ENCODE measurements around the gene IRF2. TPM values are rescaled to one million over a fixed set of nuclear protein-coding genes. Genes with fewer than 3 reads are reported as not detected.

IRF2 gene
- polyA plus RNA-seq, 2 of the 4 experiments (the other 2 are of a cell fraction) = 11.0 to 23.5 TPM

- ATAC-seq = no peak
- Histone ChIP-seq H3K4me1 (peaks cover 18% of the 10 kb centered on the region), H3K27ac (no peak overlapping the region), H3K4me3 (no peak overlapping the region), H3K9me3 (no peaks in the 10 kb centered on the region), H3K4me2 (no peak overlapping the region)
- 98% methylated on average over 6 of the region's 6 CpGs for WGBS (ENCODE audit: missing lambda C conversion rate)
- no peak for TF ChIP-seq RNF2 (IDR thresholded peaks at IDR 0.05; ENCODE audit: borderline replicate concordance, low read depth)
- TF ChIP-seq POLR2A (IDR thresholded peaks at IDR 0.05; ENCODE audit: low read length) = no peak
- no peak for TF ChIP-seq EHMT2 (IDR thresholded peaks at IDR 0.05; ENCODE audit: low read depth)
- TF ChIP-seq MYC (IDR thresholded peaks at IDR 0.05; ENCODE audit: borderline replicate concordance, low read length) = no peak
- TF ChIP-seq, protein P1, sequence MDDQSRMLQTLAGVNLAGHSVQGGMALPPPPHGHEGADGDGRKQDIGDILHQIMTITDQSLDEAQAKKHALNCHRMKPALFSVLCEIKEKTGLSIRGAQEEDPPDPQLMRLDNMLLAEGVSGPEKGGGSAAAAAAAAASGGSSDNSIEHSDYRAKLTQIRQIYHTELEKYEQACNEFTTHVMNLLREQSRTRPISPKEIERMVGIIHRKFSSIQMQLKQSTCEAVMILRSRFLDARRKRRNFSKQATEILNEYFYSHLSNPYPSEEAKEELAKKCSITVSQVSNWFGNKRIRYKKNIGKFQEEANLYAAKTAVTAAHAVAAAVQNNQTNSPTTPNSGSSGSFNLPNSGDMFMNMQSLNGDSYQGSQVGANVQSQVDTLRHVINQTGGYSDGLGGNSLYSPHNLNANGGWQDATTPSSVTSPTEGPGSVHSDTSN (IDR thresholded peaks at IDR 0.05) = no peak
- no peak for TF ChIP-seq NFE2L2 (conservative IDR thresholded peaks at IDR 0.05; ENCODE audit: low read length)
- no peak for TF ChIP-seq BHLHE40 (IDR thresholded peaks at IDR 0.05; ENCODE audit: low read depth, low read length)
- TF ChIP-seq, protein P2, sequence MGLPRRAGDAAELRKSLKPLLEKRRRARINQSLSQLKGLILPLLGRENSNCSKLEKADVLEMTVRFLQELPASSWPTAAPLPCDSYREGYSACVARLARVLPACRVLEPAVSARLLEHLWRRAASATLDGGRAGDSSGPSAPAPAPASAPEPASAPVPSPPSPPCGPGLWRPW (IDR thresholded peaks at IDR 0.05) = no peak
- no peak for DNase-seq (ENCODE audit: low read depth in 1 of 2, low spot score in 1 of 2)
- no peak for FAIRE-seq
- ChIA-PET CTCF (no interaction called here), POLR2A (no interaction called here)
These were observed 59.3 kb downstream of the IRF2 start for GRCh38 chr4:184415071-184415470.

DNA sequence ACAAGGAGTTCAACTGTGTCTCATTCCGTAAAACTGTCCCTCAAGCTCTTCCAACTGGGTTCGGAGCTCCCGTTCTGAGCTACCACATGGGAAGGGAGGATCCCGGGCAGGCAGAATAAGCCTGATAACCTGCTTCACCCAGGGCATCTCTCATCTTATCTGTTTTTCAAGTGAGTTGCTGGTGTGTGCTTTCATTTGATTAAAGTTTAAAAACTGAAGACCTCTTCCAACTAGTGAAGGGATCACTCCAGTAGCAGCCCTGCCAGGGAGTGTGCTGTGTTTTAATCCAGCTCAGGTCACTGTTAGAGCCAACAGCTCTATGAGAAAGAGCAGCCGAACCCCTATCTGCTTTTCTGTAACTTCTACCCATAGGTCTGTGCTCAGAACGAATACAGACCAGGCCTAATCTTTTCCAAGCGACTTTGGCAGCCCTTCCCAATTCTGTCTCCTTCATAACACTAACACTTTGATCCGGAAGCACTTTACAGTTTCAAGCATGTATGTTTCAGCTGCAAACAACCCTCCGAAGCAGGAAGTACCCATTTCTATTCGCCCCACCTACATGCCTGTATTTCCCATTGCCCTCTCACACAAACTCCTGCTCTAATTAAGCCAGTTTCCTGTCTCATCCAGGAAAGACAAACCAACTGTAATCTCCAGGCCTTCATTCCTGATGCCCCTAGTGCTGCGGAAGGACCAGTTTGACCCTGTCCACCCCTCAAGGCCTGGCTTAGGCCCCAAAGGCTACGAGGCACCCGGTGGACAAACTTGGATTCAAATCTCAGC lies 60.9 kb downstream of the IRF2 start:
- H3K4me2 ChIP-seq = no peak overlapping the region
- H3K27ac ChIP-seq = no peak overlapping the region
- no peaks in the 10 kb centered on the region for H3K9me3 ChIP-seq
- H3K4me1 ChIP-seq = peaks cover 17% of the 10 kb centered on the region
- FAIRE-seq = no peak
- no peak overlapping the region for H3K4me3 ChIP-seq
- ChIA-PET CTCF (interaction anchor here (0.6 to 1.1 kb wide), 2 partner anchors 24 to 149 kb away, joined by 3 read pairs; no protein-coding TSS in a partner anchor), POLR2A (no interaction called here)
- no peak for DNase-seq (ENCODE audit: low read depth in 1 of 2, low spot score in 1 of 2)
- TF ChIP-seq CBX2 (IDR thresholded peaks at IDR 0.05; ENCODE audit: borderline replicate concordance, low read depth) (no peak), RNF2 (IDR thresholded peaks at IDR 0.05; ENCODE audit: borderline replicate concordance, low read depth) (no peak), PHF8 (IDR thresholded peaks at IDR 0.05; ENCODE audit: borderline replicate concordance, low read depth) (no peak), TP53 (CRISPR knock-in tag; IDR thresholded peaks at IDR 0.05) (no peak), MYC (IDR thresholded peaks at IDR 0.05; ENCODE audit: borderline replicate concordance, low read length) (no peak), TFCP2L1 (CRISPR knock-in tag; IDR thresholded peaks at IDR 0.05) (no peak), KDM5A (IDR thresholded peaks at IDR 0.05) (no peak), JUNB (IDR thresholded peaks at IDR 0.05) (no peak), RCOR1 (IDR thresholded peaks at IDR 0.05; ENCODE audit: low read depth, low read length) (no peak), RARB (CRISPR knock-in tag; IDR thresholded peaks at IDR 0.05) (no peak), HOXA7 (CRISPR knock-in tag; IDR thresholded peaks at IDR 0.05) (no peak), NR3C1 (IDR thresholded peaks at IDR 0.05) (no peak), MAFK (IDR thresholded peaks at IDR 0.05; ENCODE audit: partially characterized antibody) (no peak), JUN (IDR thresholded peaks at IDR 0.05) (no peak)
- TF ChIP-seq, protein P3, sequence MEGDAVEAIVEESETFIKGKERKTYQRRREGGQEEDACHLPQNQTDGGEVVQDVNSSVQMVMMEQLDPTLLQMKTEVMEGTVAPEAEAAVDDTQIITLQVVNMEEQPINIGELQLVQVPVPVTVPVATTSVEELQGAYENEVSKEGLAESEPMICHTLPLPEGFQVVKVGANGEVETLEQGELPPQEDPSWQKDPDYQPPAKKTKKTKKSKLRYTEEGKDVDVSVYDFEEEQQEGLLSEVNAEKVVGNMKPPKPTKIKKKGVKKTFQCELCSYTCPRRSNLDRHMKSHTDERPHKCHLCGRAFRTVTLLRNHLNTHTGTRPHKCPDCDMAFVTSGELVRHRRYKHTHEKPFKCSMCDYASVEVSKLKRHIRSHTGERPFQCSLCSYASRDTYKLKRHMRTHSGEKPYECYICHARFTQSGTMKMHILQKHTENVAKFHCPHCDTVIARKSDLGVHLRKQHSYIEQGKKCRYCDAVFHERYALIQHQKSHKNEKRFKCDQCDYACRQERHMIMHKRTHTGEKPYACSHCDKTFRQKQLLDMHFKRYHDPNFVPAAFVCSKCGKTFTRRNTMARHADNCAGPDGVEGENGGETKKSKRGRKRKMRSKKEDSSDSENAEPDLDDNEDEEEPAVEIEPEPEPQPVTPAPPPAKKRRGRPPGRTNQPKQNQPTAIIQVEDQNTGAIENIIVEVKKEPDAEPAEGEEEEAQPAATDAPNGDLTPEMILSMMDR (IDR thresholded peaks at IDR 0.05) = no peak
- TF ChIP-seq, protein P4, sequence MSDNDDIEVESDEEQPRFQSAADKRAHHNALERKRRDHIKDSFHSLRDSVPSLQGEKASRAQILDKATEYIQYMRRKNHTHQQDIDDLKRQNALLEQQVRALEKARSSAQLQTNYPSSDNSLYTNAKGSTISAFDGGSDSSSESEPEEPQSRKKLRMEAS (IDR thresholded peaks at IDR 0.05) = no peak
- TF ChIP-seq, protein P1 (IDR thresholded peaks at IDR 0.05) = no peak
- TF ChIP-seq, protein P5, sequence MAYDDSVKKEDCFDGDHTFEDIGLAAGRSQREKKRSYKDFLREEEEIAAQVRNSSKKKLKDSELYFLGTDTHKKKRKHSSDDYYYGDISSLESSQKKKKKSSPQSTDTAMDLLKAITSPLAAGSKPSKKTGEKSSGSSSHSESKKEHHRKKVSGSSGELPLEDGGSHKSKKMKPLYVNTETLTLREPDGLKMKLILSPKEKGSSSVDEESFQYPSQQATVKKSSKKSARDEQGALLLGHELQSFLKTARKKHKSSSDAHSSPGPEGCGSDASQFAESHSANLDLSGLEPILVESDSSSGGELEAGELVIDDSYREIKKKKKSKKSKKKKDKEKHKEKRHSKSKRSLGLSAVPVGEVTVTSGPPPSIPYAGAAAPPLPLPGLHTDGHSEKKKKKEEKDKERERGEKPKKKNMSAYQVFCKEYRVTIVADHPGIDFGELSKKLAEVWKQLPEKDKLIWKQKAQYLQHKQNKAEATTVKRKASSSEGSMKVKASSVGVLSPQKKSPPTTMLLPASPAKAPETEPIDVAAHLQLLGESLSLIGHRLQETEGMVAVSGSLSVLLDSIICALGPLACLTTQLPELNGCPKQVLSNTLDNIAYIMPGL (CRISPR knock-in tag; IDR thresholded peaks at IDR 0.05; ENCODE audit: borderline replicate concordance) = no peak
- ATAC-seq = no peak
- 93% methylated on average over 13 of the region's 13 CpGs for WGBS (ENCODE audit: missing lambda C conversion rate)
